Hematopoietic multipotent progenitor cell treated with erythropoietin and hydrocortisone succinate and interleukin-3 and kit ligand, for 15 days (in vitro differentiated cells): Measurements from ENCODE around the gene ZNF205.

Source experiments
- DNase-seq: peaks from one replicate; pipeline ENCODE4 v3.0.0-alpha.2; 2015; ENCODE audit warnings: low spot score

The ZNF205 gene

GRCh38 chr16:3084969-3085670, 27.3 kb upstream of the ZNF205 start:
- no peak for DNase-seq

DNA sequence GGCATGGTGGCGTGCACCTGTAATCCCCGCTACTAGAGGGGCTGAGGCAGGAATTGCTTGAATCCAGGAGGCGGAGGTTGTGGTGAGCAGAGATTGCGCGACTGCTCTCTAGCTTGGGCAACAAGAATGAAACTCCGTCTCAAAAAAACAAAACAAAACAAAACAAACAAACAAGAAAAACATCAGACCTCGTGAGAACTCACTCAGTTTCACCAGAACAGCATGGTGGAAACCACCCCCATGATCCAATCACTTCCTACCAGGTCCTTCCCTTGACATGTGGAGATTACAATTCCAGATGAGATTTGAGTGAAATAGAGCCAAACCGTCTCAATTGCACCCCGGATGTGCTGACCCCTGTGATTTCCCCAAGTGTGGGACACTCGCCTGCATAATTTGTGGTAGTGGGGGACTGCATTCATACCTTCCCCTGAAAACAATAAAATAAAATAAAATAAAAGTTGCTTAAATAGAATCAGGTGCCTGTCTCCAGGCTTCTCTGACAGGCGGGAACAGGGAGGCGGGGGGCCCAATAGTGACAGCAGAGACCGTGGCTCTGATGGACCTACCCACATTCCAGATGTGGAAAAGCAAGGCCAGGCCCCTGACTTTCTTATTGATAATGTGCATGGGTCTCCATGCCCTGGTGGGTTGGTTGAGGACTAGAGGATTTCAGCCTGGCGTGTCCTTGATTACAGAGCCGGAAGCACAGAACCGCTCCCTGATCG, 26.4 kb upstream of the ZNF205 start:
- DNase-seq: no peak

DNA sequence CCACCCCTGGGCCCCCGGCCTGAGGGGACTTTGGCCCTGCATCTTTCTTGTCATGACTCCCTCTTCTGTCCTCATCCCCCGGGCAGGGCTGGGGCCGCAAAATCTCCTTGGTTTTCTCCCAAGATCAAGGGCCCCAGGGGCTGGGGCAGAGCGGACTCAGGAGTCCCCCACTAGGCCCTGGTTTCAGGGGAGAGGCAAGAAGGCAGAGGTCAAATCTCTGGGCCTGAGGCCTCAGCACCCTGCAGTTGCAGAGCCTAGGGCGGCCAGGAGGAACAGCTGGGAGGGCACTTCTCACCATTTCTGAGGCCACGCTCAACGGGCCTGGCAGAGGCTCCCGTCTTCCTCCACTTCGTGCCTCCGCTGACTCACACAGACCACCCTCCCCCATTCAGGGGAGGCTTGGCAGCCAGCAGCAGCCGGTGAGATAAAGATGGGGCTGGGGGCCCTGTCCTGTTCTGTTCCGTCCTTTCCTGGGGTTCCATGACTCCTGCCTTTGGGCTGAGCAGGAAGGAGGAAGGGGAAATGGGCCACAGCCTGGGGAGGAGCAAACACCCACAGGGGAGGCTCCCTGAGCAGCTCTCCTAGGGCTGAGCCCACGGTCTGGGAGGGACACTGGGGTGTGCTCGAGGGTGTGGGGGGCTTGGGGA, 25.7 kb upstream of the ZNF205 start:
- no peak for DNase-seq

- DNase-seq: no peak
Measured at GRCh38 chr16:3087243-3088235, 24.8 kb upstream of the ZNF205 start.

DNA sequence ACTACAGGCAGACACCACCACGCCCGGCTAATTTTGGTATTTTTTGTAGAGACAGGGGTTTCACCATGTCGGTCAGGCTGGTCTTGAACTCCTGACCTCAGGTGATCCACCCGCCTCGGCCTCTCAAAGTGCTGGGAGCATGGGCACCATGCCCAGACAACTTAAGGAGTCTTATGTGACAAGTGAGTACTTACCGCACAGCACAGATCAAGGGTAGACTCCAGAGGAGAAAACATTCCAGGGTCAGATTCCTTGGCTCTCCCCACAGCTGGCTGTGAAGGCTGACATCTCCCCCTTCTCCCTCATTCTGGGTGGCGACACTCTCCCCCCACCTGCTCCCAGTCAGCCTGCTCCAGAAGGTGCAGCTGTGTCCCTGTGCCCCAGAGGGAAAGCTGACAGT, 23.9 kb upstream of the ZNF205 start:
- no peak for DNase-seq

DNA sequence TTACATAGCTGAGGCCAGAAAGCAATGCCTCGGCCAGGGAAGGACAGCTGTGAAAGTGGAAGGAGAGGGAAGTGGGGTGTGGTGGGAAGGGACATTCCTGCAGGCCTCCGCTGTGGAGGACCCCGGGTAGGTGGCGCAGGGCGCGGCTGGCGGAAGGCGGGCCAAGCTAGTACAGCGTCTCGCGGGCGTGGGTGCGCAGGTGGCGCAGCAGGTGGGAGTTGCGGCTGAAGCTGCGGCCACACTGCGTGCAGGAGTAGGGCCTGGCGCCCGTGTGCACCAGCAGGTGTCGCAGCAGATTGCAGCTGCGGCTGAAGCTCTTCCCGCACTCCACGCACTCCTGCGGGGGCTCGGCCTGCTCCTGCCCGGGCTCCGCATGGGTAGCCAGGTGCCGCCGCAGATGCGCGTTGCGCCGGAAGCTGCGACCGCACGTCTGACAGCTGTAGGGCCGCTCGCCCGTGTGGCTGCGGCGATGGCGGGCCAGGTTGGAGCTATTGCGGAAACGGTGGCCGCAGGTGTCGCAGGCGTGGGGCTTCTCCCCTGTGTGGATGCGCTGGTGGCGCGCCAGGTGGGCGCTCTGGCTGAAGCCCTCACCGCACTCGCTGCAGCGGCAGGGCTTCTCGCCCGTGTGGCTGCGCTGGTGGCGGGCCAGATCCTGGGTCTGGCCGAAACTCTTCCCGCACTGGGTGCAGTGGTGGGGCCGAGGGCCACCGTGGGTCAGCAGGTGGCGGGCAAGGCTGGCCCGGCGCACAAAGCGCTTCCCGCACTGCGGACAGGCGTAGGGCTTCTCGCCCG, 23.3 kb upstream of the ZNF205 start:
- DNase-seq: no peak

DNA sequence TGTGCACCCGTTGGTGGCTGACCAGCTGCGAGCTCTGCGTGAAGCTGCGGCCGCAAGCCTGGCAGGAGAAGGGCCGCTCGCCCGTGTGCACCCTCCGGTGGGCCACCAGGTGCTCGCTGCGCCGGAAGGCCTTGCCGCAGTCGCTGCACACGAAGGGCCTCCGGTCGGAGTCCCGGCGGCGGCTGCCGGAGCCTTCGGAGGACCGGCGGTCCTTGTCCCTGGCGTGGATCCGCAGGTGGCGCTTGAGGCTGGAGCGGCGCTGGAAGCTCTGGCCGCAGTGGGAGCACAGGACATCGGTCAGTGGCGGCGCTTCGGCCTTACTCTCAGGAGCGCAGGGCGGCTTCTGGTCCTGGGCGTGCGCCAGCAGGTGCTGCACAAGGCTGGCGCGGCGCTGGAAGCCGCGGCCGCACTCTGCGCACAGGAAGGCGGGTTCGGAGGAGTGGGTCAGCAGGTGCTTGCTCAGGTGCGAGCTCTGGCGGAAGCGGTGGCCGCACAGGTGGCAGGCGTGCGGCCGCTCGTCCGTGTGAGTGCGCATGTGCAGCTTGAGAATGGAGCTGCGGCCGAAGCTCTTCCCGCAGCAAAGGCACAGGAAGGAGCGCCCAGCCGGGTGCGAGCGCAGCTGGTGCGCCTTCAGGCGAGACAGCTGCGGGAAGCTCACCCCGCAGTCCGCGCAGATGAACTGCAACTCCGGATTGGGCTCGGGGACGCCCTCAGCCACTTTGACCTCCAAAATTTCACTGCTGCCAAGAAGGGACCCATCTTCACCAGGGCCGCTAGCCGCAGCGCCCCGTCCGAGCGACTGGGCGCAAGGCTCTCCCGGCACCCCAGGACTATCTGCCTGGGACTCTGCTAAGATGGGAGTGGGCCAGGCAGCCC, 22.4 kb upstream of the ZNF205 start:
- DNase-seq: no peak

DNA sequence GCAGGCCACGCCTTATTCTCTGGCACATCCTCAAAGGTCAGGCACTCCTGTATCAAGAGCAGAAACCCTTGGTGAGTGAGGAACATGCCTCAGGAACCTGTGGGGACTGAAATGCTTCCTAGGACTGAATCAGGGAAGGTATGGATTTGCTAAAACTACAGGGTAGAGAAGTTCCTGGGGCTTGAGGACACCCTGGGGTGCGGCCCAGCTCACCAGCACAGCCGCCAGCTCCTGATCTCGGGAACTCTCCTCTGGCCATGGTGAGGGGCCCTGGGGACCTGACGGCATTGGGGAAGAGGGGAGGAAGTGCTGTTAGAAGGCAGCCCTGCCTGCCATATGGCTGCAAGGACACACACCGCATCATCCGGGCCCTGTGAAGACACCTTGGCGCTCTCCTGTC, 20.8 kb upstream of the ZNF205 start:
- no peak for DNase-seq

- DNase-seq: no peak
Measured at GRCh38 chr16:3092501-3092941, 19.9 kb upstream of the ZNF205 start.

DNA sequence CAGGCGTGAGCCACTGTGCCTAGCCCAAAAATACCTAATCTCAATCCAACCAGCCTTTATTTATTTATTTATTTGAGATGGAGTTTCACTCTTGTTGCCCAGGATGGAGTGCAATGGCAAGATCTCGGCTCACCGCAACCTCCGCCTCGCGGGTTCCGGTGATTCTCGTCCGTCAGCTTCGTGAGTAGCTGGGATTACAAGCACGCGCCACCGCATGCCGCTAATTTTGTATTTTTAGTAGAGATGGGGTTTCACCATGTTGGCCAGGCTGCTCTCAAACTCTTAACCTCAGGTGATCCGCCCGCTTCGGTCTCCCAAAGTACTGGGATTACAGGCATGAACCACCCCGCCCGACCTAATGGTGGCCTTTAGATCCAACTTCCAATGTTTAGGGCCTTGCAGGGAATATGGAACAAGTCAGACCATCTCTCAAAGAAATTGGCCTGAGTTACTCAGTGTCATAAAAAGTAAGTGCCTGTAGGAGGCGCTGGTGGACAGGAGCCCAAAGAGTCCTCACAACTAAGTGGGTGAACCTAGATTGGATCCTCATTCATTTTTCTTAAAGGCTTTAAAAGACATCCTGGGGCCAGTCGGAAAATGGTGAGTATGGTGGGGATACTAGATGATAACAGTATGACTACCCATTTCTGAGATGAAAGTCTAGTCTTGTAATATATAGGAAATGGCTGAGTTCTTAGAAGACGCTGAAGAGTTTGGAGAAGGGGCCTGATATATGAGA, 17.9 kb upstream of the ZNF205 start:
- DNase-seq: peak; percentile 76

GRCh38 chr16:3095869-3096268, 16.5 kb upstream of the ZNF205 start:
- peak; percentile 32 for DNase-seq

- no peak for DNase-seq
Measured at GRCh38 chr16:3096362-3096761, 16.0 kb upstream of the ZNF205 start.

- no peak for DNase-seq
Measured at GRCh38 chr16:3097266-3097665, 15.1 kb upstream of the ZNF205 start.

- no peak for DNase-seq
Measured at GRCh38 chr16:3098459-3099394, 13.7 kb upstream of the ZNF205 start, which contains the start of gene ZSCAN10. Gene ZSCAN10, minus strand, starts transcription at chr16:3099294. Its CDS starts 6,357 bp downstream, at chr16:3092937.

- DNase-seq: no peak
Measured at GRCh38 chr16:3099395-3099731, 13.0 kb upstream of the ZNF205 start.

- peak; percentile 95 for DNase-seq
Measured at GRCh38 chr16:3099732-3100499, 12.5 kb upstream of the ZNF205 start.
